ENCODE data around the gene NDUFS1. TPM values are rescaled to one million over a fixed set of nuclear protein-coding genes. Genes with fewer than 3 reads are reported as not detected.
"Not testable (repeated sequence)": the region's sequence is repeated elsewhere in the genome, so short reads cannot be mapped to it uniquely, and the experiment has no call there.

The NDUFS1 gene
- total RNA-seq, 4 donors from 2014 or later = 74.6 to 96.2 (median 86.0) TPM

GRCh38 chr2:206176901-206177300, 17.7 kb upstream of the NDUFS1 start:
- ATAC-seq (ENCODE audit: low FRiP score) (no peak), DNase-seq (ENCODE audit: low spot score) (no peak)
- no peak for TF ChIP-seq CTCF (IDR thresholded peaks at IDR 0.05)

GRCh38 chr2:206176121-206176520, 16.9 kb upstream of the NDUFS1 start:
- ATAC-seq (ENCODE audit: low FRiP score) (no peak), DNase-seq (ENCODE audit: low spot score) (no peak)
- TF ChIP-seq CTCF (IDR thresholded peaks at IDR 0.05) = no peak

GRCh38 chr2:206173147-206173546, 13.9 kb upstream of the NDUFS1 start:
- ATAC-seq (ENCODE audit: low FRiP score) (no peak), DNase-seq (ENCODE audit: low spot score) (no peak)
- TF ChIP-seq CTCF (IDR thresholded peaks at IDR 0.05) = no peak

- DNase-seq (ENCODE audit: low spot score); ATAC-seq (ENCODE audit: low FRiP score): not testable (repeated sequence)
Measured at GRCh38 chr2:206171624-206172397, 12.6 kb upstream of the NDUFS1 start.

GRCh38 chr2:206168230-206168629, 9.0 kb upstream of the NDUFS1 start:
- ATAC-seq (ENCODE audit: low FRiP score); DNase-seq (ENCODE audit: low spot score): not testable (repeated sequence)

- peak in 1 of 3 donors; percentile 28 for TF ChIP-seq CTCF (IDR thresholded peaks at IDR 0.05)
- DNase-seq (ENCODE audit: low spot score) (no peak), ATAC-seq (ENCODE audit: low FRiP score) (no peak)
Measured at GRCh38 chr2:206164261-206164862, 5.1 kb upstream of the NDUFS1 start.

GRCh38 chr2:206163251-206163880, 4.1 kb upstream of the NDUFS1 start:
- DNase-seq (ENCODE audit: low spot score) (no peak), ATAC-seq (ENCODE audit: low FRiP score) (no peak)
- no peak for TF ChIP-seq CTCF (IDR thresholded peaks at IDR 0.05)

GRCh38 chr2:206162401-206162800, 3.2 kb upstream of the NDUFS1 start:
- not testable (repeated sequence) for ATAC-seq (ENCODE audit: low FRiP score); DNase-seq (ENCODE audit: low spot score)

All from omental fat pad (tissue), 4 donors.